PC-3 (cell line): ENCODE results near the gene FBXW2.

Experiments used
- CTCF ChIP-seq: fragments of 300-600 bp; sonication (generic); conservative IDR thresholded peaks from 2 replicates; pipeline ENCODE4 v1.5.1; 2017; ENCODE audit warnings: antibody characterized with exemption, low read depth, mild to moderate bottlenecking, low read length
- EZH2phosphoT487 ChIP-seq: fragments of 300-600 bp; sonication (generic); IDR thresholded peaks from 2 replicates; pipeline ENCODE4 v1.6.1; 2018; ENCODE audit warnings: mild to moderate bottlenecking, antibody characterized with exemption, low read length, borderline replicate concordance

- no peak for TF ChIP-seq CTCF
- no peak for TF ChIP-seq EZH2phosphoT487
Measured at GRCh38 chr9:120839146-120839545, 45.9 kb upstream of the FBXW2 start.
